SJSA1 (cell line): ENCODE results near the gene RAB3D. TPM values are rescaled to one million over a fixed set of nuclear protein-coding genes. Genes with fewer than 3 reads are reported as not detected.

ENCODE experiments used
- DNase-seq, 2 experiments: peaks; one replicate each; pipeline ENCODE4 v3.0.0-alpha.2; 2015 to 2020; ENCODE audit warnings: low spot score in 2 of 2, low read depth in 1 of 2
- H3K27ac ChIP-seq: fragments of 250-450 bp; sonication (Bioruptor Pico); 2 replicates; pipeline ENCODE4 v1.5.1; 2020; ENCODE audit warnings: mild to moderate bottlenecking, moderate library complexity
- H3K27me3 ChIP-seq: fragments of 250-450 bp; sonication (Bioruptor Pico); replicated peaks from 2 replicates; pipeline ENCODE4 v1.5.1; 2020; ENCODE audit warnings: mild to moderate bottlenecking, moderate library complexity
- H3K36me3 ChIP-seq: fragments of 250-450 bp; sonication (Bioruptor Pico); 2 replicates; pipeline ENCODE4 v1.5.1; 2020; ENCODE audit warnings: mild to moderate bottlenecking
- H3K4me1 ChIP-seq: fragments of 250-450 bp; sonication (Bioruptor Pico); replicated peaks from 2 replicates; pipeline ENCODE4 v1.6.1; 2021; ENCODE audit warnings: mild to moderate bottlenecking
- H3K4me3 ChIP-seq: fragments of 250-450 bp; sonication (Bioruptor Pico); 2 replicates; pipeline ENCODE4 v1.5.1; 2020; ENCODE audit warnings: mild to moderate bottlenecking
- H3K9me3 ChIP-seq: fragments of 250-450 bp; sonication (Bioruptor Pico); replicated peaks from 2 replicates; pipeline ENCODE4 v1.5.1; 2020; ENCODE audit warnings: mild to moderate bottlenecking
- total RNA-seq: library from RNA; depleted of rRNA; stranded (reverse); fragments of >200 nt; shearing (Covaris generic); gene quantifications from 2 replicates; pipeline ENCODE4 v1.2.3, GENCODE V29; 2014

Gene RAB3D
- total RNA-seq, 1 experiment from 2014 or later: 1.4 TPM

DNA sequence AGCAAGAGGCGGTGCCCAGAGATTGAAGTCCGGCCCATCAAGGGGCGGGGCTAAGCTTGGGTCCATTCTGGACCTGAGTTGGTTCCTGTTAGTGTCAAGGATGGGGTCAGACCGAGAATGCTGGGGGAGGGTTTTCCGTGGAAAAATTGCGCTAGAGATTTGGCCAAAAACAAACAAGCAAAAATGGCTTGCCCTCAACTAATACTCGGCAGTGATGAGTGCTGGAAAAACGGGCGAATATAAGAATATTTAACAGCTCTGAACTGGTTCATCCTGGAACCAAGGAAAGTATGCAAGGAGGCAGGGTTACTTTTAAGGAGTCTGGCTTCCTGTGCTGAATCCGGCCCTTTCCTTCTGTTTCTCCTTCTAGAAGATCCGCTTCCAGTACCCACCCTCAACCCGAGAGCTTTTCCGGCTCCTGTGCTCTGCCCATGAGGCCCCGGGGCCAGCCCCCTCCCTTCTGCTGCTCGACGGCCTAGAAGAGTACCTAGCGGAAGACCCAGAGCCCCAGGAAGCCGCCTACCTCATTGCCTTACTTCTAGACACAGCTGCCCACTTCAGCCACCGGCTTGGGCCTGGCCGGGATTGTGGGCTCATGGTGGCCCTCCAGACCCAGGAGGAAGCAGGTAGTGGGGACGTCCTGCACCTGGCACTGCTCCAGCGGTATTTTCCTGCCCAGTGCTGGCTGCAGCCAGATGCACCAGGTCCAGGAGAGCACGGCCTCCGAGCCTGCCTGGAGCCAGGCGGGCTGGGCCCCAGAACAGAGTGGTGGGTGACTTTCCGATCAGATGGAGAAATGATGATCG, 35.9 kb upstream of the RAB3D start:
- Histone ChIP-seq H3K36me3 (no peaks in the 10 kb centered on the region), H3K4me3 (peak overlapping the region; percentile 55), H3K9me3 (no peaks in the 10 kb centered on the region), H3K27me3 (no peaks in the 10 kb centered on the region), H3K4me1 (peaks cover 37% of the 10 kb centered on the region), H3K27ac (no peak overlapping the region)
- no peak for DNase-seq

DNA sequence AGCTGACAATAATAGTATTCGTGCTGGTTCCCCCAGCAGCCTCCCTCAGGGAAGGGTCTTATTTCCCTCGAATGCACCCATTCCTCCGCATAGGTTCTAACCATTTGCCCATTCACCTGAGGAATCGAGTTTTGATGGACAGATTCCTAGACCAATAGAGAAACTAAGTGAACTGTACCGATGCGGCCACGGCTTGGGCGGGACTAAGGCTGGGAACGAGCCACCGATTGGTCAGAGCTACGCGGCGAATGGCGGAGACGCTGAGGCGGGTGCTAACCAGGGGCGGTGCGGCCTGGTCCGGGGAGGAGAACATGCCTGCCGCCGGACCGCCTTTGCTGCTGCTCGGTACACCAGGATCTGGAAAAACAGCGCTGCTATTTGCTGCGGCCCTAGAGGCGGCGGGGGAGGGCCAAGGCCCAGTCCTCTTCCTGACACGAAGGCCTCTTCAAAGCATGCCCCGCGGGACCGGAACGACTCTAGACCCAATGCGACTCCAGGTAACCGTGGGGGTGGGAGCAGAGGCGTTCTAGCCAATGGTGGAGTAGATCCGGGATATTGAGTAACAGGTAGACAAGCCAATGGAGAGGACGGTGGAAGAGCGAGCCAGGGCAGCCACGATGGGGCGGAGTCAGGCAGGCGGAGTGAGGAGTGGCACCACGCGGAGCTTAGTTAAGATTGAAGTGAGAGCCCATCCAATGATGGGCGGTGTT, 35.1 kb upstream of the RAB3D start, which contains the start of gene SWSAP1:
SWSAP1 (plus strand) TSS at position 234 of the 710 bp plus-strand sequence; CDS start at position 249, 15 bp downstream.
- Histone ChIP-seq H3K27me3 (no peaks in the 10 kb centered on the region), H3K4me3 (peak within 1 kb of the TSS; percentile 55), H3K9me3 (no peaks in the 10 kb centered on the region), H3K4me1 (peaks cover 34% of the 10 kb centered on the region), H3K27ac (peak within 1 kb of the TSS; percentile 64), H3K36me3 (no peaks in the 10 kb centered on the region)
- peak; percentile 98 to 99 for DNase-seq

DNA sequence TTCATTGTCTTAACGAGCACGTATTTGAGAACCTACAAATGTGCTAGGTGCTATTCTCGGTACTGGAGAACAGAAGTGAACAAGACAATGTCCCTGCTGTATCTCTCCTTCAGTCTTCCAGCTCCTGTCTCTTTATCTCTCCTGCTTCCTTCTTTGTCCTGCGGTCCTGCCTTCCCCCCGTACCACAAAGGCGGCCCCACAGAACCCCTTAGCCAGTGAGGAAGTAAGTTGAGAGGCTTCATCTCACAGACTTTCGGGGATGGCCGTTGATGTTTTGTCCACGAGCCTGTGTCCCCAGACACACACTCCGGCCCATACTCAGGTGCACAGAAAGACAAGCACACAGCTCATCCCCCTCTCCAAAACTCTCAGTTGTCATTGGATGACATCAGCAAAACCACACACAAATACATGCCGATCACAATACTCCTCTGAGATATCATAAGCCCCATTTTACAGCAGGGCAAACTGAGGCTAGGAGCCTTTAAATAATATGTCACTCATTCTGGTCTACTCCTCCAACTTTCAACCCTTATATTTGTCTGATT, 34.5 kb upstream of the RAB3D start:
- DNase-seq: no peak
- H3K27ac ChIP-seq: no peak overlapping the region

DNA sequence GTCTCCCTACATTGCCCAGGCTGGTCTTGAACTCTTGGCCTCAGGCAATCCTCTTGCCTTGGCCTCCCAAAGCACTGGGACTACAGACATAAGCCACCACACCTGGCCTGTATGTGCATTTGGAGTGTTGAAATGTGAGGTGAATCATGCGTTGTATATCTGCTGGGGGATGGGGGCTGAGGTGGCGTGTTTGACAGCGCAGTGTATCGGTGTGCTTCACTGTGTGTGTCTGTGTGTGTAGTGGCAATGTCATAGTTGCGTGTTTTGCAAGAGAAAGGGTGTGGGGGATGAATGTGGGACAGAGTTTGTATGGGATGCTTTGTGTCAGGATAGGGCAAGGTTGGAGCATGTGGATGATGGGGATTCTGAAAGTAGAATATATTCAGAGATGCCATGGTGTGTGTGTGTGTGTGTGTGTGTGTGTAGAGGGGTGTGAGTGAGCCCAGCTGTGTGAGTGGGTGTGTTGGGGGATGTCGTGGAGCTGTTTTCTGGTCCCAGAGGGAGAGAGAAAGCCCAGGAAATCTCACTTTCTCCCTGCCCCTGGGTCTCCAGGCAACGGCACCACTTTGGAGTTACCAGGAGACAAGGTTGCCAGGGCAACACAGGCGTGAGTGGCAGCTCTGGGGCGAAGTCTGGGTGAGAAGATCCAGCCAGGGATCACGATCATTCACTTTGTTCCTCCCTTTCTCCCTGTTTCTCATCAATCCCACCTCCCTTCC, 33.9 kb upstream of the RAB3D start:
- DNase-seq: no peak
- H3K4me1 ChIP-seq: peaks cover 26% of the 10 kb centered on the region
- H3K4me3 ChIP-seq: no peak overlapping the region
- H3K27ac ChIP-seq: no peak overlapping the region
- no peaks in the 10 kb centered on the region for H3K27me3 ChIP-seq
- no peaks in the 10 kb centered on the region for H3K36me3 ChIP-seq
- no peaks in the 10 kb centered on the region for H3K9me3 ChIP-seq

More for the DNA sequence above, 34.5 kb upstream of the RAB3D start:
- H3K9me3 ChIP-seq: no peaks in the 10 kb centered on the region
- H3K4me3 ChIP-seq: peak overlapping the region; percentile 55
- H3K4me1 ChIP-seq: peaks cover 32% of the 10 kb centered on the region
- no peaks in the 10 kb centered on the region for H3K36me3 ChIP-seq
- no peaks in the 10 kb centered on the region for H3K27me3 ChIP-seq

DNA sequence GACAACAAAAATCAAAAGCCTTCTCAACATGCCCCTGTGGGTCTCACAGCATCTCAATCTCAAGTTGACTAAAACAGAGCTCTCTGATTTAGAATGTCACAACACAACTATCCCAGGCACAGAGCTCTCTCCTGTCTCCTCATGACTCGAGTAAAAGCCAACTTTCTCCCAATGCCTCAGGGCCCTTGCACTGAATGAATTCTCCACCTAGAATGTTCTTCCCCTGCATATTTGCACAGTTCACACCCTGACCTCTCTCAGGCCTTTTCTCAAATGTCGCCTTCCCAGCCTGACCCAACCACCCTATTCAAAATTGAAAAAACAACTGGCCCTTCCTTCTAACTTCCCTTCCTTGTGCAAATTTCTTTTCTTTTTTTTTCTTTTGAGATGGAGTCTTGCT, 31.3 kb upstream of the RAB3D start:
- no peak overlapping the region for H3K27ac ChIP-seq
- no peak overlapping the region for H3K4me3 ChIP-seq
- no peak for DNase-seq
- no peaks in the 10 kb centered on the region for H3K27me3 ChIP-seq
- no peaks in the 10 kb centered on the region for H3K9me3 ChIP-seq
- peaks cover 11% of the 10 kb centered on the region for H3K4me1 ChIP-seq
- H3K36me3 ChIP-seq: no peaks in the 10 kb centered on the region

DNA sequence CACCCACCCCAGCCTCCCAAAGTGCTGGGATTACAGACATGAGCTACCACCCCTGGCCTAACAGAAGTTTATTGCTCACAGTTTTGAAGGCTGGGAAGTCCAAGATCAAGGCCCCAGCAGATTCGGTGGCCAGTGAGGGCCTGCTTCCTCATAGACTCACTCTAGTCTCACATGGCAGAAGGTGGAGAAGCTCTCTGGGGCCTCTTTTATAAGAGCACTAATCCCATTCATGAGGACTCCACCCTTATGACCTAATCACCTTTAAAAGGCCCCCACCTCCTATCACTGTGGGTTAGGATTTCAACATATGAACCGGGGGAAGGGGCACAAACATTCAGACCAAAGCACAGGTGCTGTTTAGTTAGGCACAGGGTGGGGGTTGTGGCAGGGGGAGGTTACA, 28.1 kb upstream of the RAB3D start:
- no peaks in the 10 kb centered on the region for H3K9me3 ChIP-seq
- no peaks in the 10 kb centered on the region for H3K4me1 ChIP-seq
- H3K27me3 ChIP-seq: no peaks in the 10 kb centered on the region
- peaks cover under 1% of the 10 kb centered on the region; the same call in 1 of the 2 replicates for H3K36me3 ChIP-seq
- H3K27ac ChIP-seq: no peak overlapping the region
- no peak for DNase-seq
- H3K4me3 ChIP-seq: no peak overlapping the region

DNA sequence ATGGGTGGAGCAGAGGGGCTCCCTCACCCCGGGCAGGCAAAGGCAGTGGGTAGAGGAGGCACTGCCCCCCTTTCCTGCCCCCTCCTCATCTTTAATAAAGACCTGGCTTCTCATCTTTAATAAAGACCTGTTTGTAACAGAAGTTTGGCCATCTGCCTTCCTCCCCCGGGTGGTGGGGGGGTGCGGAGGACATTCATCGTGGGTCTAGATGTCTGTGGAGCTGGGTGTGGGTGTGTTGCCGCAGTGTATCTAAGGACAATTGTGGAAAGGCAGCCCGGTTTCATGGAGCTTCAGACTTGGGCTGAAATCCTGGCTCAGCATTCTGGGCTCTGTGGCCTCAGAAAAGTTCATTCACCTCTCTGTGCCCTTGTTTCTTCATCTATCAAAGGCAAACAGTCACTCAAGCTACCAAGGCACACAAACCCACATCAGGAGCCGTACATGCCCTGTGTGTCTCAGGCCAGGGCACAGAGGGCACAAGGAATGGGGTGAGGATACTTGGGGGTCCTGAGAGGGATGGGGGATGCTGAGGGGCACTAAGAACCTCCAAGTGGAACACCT, 26.2 kb upstream of the RAB3D start:
- Histone ChIP-seq H3K9me3 (no peaks in the 10 kb centered on the region), H3K4me1 (no peaks in the 10 kb centered on the region), H3K27ac (no peak overlapping the region), H3K36me3 (peaks cover 15% of the 10 kb centered on the region), H3K27me3 (no peaks in the 10 kb centered on the region), H3K4me3 (no peak overlapping the region)
- DNase-seq: no peak

DNA sequence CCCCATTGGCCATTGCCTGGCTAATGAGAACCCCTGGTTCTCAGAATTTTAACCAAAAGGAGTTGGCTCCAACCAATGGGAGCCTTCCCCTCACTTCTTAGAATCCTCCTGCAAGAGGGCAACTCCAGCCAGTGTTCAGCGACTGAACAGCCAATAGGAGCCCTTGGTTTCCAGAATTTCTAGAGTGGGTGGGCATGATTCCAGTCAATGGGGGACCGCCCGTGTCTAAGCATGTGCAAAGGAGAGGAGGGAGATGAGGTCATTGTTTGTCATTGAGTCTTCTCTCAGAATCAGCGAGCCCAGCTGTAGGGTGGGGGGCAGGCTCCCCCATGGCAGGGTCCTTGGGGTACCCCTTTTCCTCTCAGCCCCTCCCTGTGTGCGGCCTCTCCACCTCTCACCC, 25.5 kb upstream of the RAB3D start:
- Histone ChIP-seq H3K4me3 (no peak overlapping the region), H3K4me1 (no peaks in the 10 kb centered on the region), H3K9me3 (no peaks in the 10 kb centered on the region), H3K27ac (no peak overlapping the region), H3K36me3 (peaks cover 15% of the 10 kb centered on the region), H3K27me3 (no peaks in the 10 kb centered on the region)
- DNase-seq: no peak

DNA sequence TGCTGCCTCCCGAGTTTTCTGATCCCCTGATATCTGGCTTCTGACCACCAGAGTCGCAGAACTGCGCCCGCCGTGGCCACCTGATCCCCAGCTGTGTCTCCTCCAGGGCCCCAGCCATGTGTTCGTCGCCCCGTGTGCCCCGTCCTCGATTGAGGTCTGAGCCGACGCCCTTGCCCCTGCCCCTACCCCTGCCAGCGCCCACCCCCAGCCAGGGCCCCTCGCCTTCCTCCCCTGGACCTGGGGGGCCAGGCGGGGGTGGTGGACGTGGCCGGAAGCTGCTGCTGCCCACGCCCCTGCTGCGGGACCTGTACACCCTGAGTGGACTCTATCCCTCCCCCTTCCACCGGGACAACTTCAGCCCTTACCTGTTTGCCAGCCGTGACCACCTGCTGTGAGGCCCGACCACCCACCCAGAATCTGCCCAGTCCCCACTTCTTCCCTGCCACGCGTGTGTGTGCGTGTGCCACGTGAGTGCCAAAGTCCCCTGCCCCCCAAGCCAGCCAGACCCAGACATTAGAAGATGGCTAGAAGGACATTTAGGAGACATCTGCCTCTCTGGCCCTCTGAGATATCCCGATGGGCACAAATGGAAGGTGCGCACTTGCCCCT, 24.9 kb upstream of the RAB3D start:
- Histone ChIP-seq H3K4me3 (no peak overlapping the region), H3K27ac (no peak overlapping the region), H3K4me1 (no peaks in the 10 kb centered on the region), H3K36me3 (peaks cover 19% of the 10 kb centered on the region), H3K9me3 (no peaks in the 10 kb centered on the region), H3K27me3 (no peaks in the 10 kb centered on the region)
- no peak for DNase-seq

DNA sequence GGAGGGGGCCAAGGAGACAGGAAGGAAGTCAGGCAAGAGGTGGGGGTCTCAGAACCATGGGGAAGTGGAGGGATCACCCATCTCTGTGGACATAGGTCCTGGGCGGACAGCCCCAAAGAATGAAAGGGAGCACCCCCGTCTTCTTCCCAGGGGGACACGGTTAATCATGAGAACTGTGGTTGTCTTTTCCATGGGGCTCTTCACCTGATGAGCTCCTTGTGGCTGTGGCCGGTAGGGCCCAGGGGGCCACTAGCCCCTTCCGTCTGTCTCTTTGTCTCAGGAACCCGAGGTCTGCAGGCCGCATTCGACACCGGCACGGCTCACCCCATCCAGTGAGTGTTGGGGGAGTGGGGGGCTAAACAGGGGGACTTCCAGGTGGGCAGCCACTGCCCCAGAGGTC, 24.4 kb upstream of the RAB3D start:
- no peak overlapping the region for H3K27ac ChIP-seq
- no peak overlapping the region for H3K4me3 ChIP-seq
- H3K36me3 ChIP-seq: peaks cover 19% of the 10 kb centered on the region
- H3K9me3 ChIP-seq: no peaks in the 10 kb centered on the region
- H3K4me1 ChIP-seq: no peaks in the 10 kb centered on the region
- DNase-seq: no peak
- no peaks in the 10 kb centered on the region for H3K27me3 ChIP-seq

DNA sequence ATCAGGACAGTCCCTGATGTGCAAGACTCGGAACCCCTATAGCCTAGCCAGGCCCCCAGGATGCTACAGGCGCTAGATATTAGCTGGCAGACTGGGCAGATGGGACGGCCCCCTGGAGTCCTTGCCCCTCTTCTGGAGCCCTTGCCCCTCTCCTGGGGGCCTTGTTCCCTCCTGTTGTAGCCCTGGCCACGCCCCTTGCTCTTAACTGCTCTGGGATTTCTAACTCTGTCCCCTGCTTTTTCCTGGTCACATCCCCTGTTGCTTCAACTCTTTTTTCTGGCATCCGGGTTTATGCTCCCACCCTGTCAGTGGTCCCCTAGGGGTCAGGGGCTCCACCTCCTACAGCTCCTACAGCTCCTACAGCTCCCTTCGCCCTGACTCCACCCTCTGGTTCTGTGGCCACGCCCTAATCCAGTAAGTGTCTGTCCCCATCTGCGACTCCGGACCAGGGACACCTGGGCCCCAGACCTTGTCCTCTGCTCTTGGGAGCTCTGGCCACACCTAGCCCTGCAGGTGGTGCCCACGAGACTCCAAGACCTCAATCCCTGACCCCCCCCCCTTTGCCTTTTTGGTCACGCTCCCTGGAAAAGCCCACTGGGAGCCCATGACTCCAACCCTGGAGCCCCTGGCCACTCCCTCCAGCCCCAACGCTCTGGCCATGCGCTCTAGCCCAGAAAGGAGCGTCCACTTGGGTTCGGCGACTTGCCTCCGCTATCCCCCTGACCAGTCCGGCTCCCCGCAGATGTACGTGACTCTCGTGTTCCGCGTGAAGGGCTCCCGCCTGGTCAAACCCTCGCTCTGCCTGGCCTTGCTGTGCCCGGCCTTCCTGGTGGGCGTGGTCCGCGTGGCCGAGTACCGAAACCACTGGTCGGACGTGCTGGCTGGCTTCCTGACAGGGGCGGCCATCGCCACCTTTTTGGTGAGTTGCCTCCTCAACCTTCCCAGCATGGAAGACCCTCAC, 22.6 kb upstream of the RAB3D start:
- Histone ChIP-seq H3K4me3 (no peak overlapping the region), H3K9me3 (no peaks in the 10 kb centered on the region), H3K4me1 (no peaks in the 10 kb centered on the region), H3K36me3 (peaks cover 19% of the 10 kb centered on the region), H3K27ac (no peak overlapping the region), H3K27me3 (no peaks in the 10 kb centered on the region)
- DNase-seq: no peak

DNA sequence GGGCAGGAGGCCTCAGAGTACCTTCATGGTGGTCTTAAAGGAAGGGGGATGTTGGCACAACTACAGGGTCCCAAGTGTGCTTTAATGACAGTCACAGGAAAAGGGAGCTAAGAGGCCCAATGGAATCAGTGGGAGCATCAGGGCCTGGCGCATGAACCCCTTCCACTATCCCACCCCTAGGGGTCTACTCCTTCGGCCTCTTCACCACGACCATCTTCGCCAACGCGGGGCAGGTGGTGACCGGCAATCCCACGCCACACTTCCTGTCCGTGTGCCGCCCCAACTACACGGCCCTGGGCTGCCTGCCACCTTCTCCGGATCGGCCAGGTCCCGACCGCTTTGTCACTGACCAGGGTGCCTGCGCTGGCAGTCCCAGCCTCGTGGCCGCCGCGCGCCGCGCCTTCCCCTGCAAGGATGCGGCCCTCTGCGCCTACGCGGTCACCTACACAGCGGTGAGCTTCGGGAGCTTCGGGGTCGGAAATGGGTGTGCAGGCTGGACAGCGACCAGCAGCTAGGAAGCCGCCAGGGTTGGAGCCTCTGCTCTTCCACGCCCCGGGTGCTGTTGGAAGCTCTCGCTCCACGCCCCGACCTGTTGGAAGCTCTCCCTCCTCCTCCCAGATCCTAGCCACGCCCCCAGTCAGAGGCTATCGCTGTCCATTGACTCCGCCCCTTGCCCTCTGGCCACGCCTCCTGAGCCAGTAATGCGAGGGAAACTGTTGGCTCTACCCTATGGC, 21.7 kb upstream of the RAB3D start:
- no peak overlapping the region for H3K4me3 ChIP-seq
- no peak overlapping the region for H3K27ac ChIP-seq
- H3K27me3 ChIP-seq: no peaks in the 10 kb centered on the region
- peaks cover 19% of the 10 kb centered on the region for H3K36me3 ChIP-seq
- no peaks in the 10 kb centered on the region for H3K9me3 ChIP-seq
- DNase-seq: no peak
- H3K4me1 ChIP-seq: peaks cover under 1% of the 10 kb centered on the region
